ENCODE results near the gene SCYL3. TPM values are rescaled to one million over a fixed set of nuclear protein-coding genes. Genes with fewer than 3 reads are reported as not detected.
"Not testable (repeated sequence)": the region's sequence is repeated elsewhere in the genome, so short reads cannot be mapped to it uniquely, and the experiment has no call there.

The SCYL3 gene
- total and polyA plus RNA-seq, 7 donors = 4.8 to 13.3 (median 9.6) TPM

GRCh38 chr1:169869426-169869825, 24.3 kb downstream of the SCYL3 start:
- intact Hi-C loops (cut with DNase I) = no loop called here
- Histone ChIP-seq H3K27me3 (no peaks in the 10 kb centered on the region), H3K36me3 (peaks cover 5 to 98% (median 56%) of the 10 kb centered on the region in 4 donors), H3K9me3 (no peaks in the 10 kb centered on the region), H3K4me3 (no peak overlapping the region), H3K4me1 (peaks cover 0 to 12% (median 7%) of the 10 kb centered on the region in 4 donors), H3K27ac (no peak overlapping the region)
- 96 to 100% methylated on average over 1 of the region's 1 CpG for WGBS, 2 donors
- no peak for DNase-seq
- TF ChIP-seq CTCF (IDR thresholded peaks at IDR 0.05) = no peak
- TF ChIP-seq POLR2AphosphoS5 (IDR thresholded peaks at IDR 0.05) = no peak
- TF ChIP-seq EP300 (IDR thresholded peaks at IDR 0.05) = no peak
- TF ChIP-seq POLR2A (IDR thresholded peaks at IDR 0.05) = no peak

GRCh38 chr1:169868978-169869377, 24.7 kb downstream of the SCYL3 start:
- WGBS, 2 donors = 64 to 82% methylated on average over 2 of the region's 2 CpGs
- H3K36me3 ChIP-seq = peaks cover 5 to 98% (median 60%) of the 10 kb centered on the region in 4 donors
- H3K27me3 ChIP-seq = no peaks in the 10 kb centered on the region
- H3K9me3 ChIP-seq = no peaks in the 10 kb centered on the region
- no peak overlapping the region for H3K4me3 ChIP-seq
- no peak overlapping the region for H3K27ac ChIP-seq
- no peak for DNase-seq
- peaks cover 0 to 7% (median 5%) of the 10 kb centered on the region in 4 donors for H3K4me1 ChIP-seq
- intact Hi-C loops (cut with DNase I) = no loop called here
- TF ChIP-seq CTCF (IDR thresholded peaks at IDR 0.05) (no peak), EP300 (IDR thresholded peaks at IDR 0.05) (no peak), POLR2AphosphoS5 (IDR thresholded peaks at IDR 0.05) (no peak), POLR2A (IDR thresholded peaks at IDR 0.05) (no peak)

- 92 to 93% methylated on average over 4 of the region's 4 CpGs for WGBS, 2 donors
- no peak for TF ChIP-seq CTCF (IDR thresholded peaks at IDR 0.05)
- TF ChIP-seq POLR2A (IDR thresholded peaks at IDR 0.05) = no peak
- no peak for TF ChIP-seq POLR2AphosphoS5 (IDR thresholded peaks at IDR 0.05)
- intact Hi-C loops (cut with DNase I) = no loop called here
- no peak overlapping the region for H3K4me3 ChIP-seq
- no peak for DNase-seq
- peaks cover 1 to 98% (median 61%) of the 10 kb centered on the region in 4 donors for H3K36me3 ChIP-seq
- peaks cover 0 to 5% (median 1%) of the 10 kb centered on the region in 4 donors for H3K4me1 ChIP-seq
- no peak overlapping the region for H3K27ac ChIP-seq
- no peaks in the 10 kb centered on the region for H3K27me3 ChIP-seq
- H3K9me3 ChIP-seq = no peaks in the 10 kb centered on the region
These were observed 26.6 kb downstream of the SCYL3 start for GRCh38 chr1:169867012-169867675.

GRCh38 chr1:169866577-169866976, 27.1 kb downstream of the SCYL3 start:
- Histone ChIP-seq H3K9me3 (no peaks in the 10 kb centered on the region), H3K36me3 (peaks cover 7 to 98% (median 61%) of the 10 kb centered on the region in 4 donors), H3K4me1 (peaks cover 0 to 9% (median 6%) of the 10 kb centered on the region in 4 donors), H3K27me3 (no peaks in the 10 kb centered on the region), H3K4me3 (no peak overlapping the region), H3K27ac (no peak overlapping the region)
- 94 to 98% methylated on average over 2 of the region's 2 CpGs for WGBS, 2 donors
- TF ChIP-seq POLR2AphosphoS5 (IDR thresholded peaks at IDR 0.05) = no peak
- no peak for TF ChIP-seq POLR2A (IDR thresholded peaks at IDR 0.05)
- no peak for TF ChIP-seq CTCF (IDR thresholded peaks at IDR 0.05)
- TF ChIP-seq EP300 (IDR thresholded peaks at IDR 0.05) = no peak
- intact Hi-C loops (cut with DNase I) = no loop called here
- DNase-seq = no peak

- H3K27ac ChIP-seq; H3K9me3 ChIP-seq; DNase-seq; H3K4me3 ChIP-seq; H3K4me1 ChIP-seq; intact Hi-C loops (cut with DNase I); H3K27me3 ChIP-seq: not testable (repeated sequence)
- 93 to 97% methylated on average over 10 of the region's 10 CpGs for WGBS, 2 donors
- H3K36me3 ChIP-seq = peaks cover 15 to 99% (median 63%) of the 10 kb centered on the region in 4 donors
These were observed 29.2 kb downstream of the SCYL3 start for GRCh38 chr1:169864531-169864930.
